ENCODE measurements around the gene CLCN7. TPM values are rescaled to one million over a fixed set of nuclear protein-coding genes. Genes with fewer than 3 reads are reported as not detected.

CLCN7 gene
- total and polyA plus RNA-seq, 2 of the 8 experiments (the other 6 are each of a cell fraction or from before 2014, with no cell fraction given): 38.6 to 81.5 TPM

- CTCF ChIA-PET (ENCODE audit: partially characterized antibody): interaction anchor here (0.5 to 4.0 kb wide), 6 partner anchors 10 to 693 kb away, joined by 3 to 30 read pairs (median 4); no protein-coding TSS in a partner anchor
- WGBS, 2 experiments (ENCODE audit: extremely low coverage in 1 of 2, insufficient coverage in 1 of 2, insufficient read length in 1 of 2, insufficient replicate concordance in 2 of 2, low coverage in 1 of 2, low lambda C conversion rate in 2 of 2, missing lambda C conversion rate in 1 of 2): 85% methylated on average over 4 of the region's 22 CpGs; no CpG with 5 or more reads in 1 of the 2 experiments
Measured at GRCh38 chr16:1437606-1438005, 37.2 kb downstream of the CLCN7 start.

More at GRCh38 chr16:1437606-1438005, 37.2 kb downstream of the CLCN7 start:
- H2AFZ ChIP-seq (ENCODE audit: low read length): no peak overlapping the region
- H2AK5ac ChIP-seq (ENCODE audit: low read depth, low read length): no peak overlapping the region
- no peak overlapping the region for H3K18ac ChIP-seq (ENCODE audit: extremely low read depth, low read length)
- no peaks in the 10 kb centered on the region for H3K36me3 ChIP-seq (ENCODE audit: control insufficient read depth in 2 of 4, insufficient read depth in 4 of 4, low read length in 3 of 4)
- no peak overlapping the region for H2BK15ac ChIP-seq (ENCODE audit: low read length)
- no peak overlapping the region for H2BK12ac ChIP-seq (ENCODE audit: low read depth, low read length)
- H3K4ac ChIP-seq (replicated peaks; ENCODE audit: insufficient read length, low read depth, low read length): no peak overlapping the region
- H2BK5ac ChIP-seq (ENCODE audit: low read depth, low read length): no peak overlapping the region
- no peaks in the 10 kb centered on the region for H4K20me1 ChIP-seq (replicated peaks in 1 of 2; ENCODE audit: control insufficient read depth in 1 of 2, insufficient read depth in 2 of 2, low read length in 2 of 2)
- H3K9ac ChIP-seq (replicated peaks in 1 of 4; ENCODE audit: extremely low read depth in 1 of 4, low read depth in 3 of 4, low read length in 3 of 4): no peak overlapping the region
- H4K91ac ChIP-seq (replicated peaks; ENCODE audit: insufficient read length, low read length): no peak overlapping the region
- no peaks in the 10 kb centered on the region for H3K79me2 ChIP-seq (ENCODE audit: control insufficient read depth in 1 of 2, insufficient read depth in 2 of 2, low read length in 2 of 2)
- H2BK20ac ChIP-seq (ENCODE audit: low read length): no peak overlapping the region
- H3K4me1 ChIP-seq (replicated peaks in 1 of 4; ENCODE audit: control insufficient read depth in 3 of 4, insufficient read depth in 4 of 4, low read length in 3 of 4): no peaks in the 10 kb centered on the region; a peak in 1 of 7 replicates
- H3K79me1 ChIP-seq (ENCODE audit: low read depth, low read length): no peaks in the 10 kb centered on the region
- H3K23me2 ChIP-seq (ENCODE audit: low read depth, low read length): no peaks in the 10 kb centered on the region
- no peak overlapping the region for H2BK120ac ChIP-seq (replicated peaks; ENCODE audit: low read depth, low read length)
- H3K4me2 ChIP-seq (ENCODE audit: insufficient read depth in 1 of 2, low read depth in 2 of 2, low read length in 2 of 2): no peak overlapping the region
- no peak overlapping the region for H4K5ac ChIP-seq (ENCODE audit: insufficient read length, low read depth, low read length)
- H3K4me3 ChIP-seq (ENCODE audit: extremely low read depth in 1 of 4, insufficient read depth in 2 of 4, low read depth in 3 of 4, low read length in 4 of 4): no peak overlapping the region
- H3K27me3 ChIP-seq (replicated peaks in 1 of 4; ENCODE audit: control insufficient read depth in 3 of 4, extremely low read depth in 1 of 4, insufficient read depth in 3 of 4, low read length in 3 of 4): no peaks in the 10 kb centered on the region
- H3K23ac ChIP-seq (ENCODE audit: insufficient read length): no peak overlapping the region
- TF ChIP-seq BRCA1 (IDR thresholded peaks at IDR 0.05; ENCODE audit: low read depth, low read length) (no peak), CHD1 (IDR thresholded peaks at IDR 0.05; ENCODE audit: low read depth, low read length) (no peak), SIN3A (conservative IDR thresholded peaks at IDR 0.05 in 1 of 2, IDR thresholded peaks at IDR 0.05 in 1 of 2; ENCODE audit: low read depth in 1 of 2, low read length in 2 of 2) (no peak), CTCF (IDR thresholded peaks at IDR 0.05; ENCODE audit: control extremely low read depth in 1 of 3, insufficient read depth in 1 of 3, low read depth in 1 of 3, low read length in 3 of 3) (no peak), BACH1 (IDR thresholded peaks at IDR 0.05; ENCODE audit: low read length) (no peak), CTBP2 (IDR thresholded peaks at IDR 0.05; ENCODE audit: borderline replicate concordance, insufficient read depth, insufficient read length, low read length) (no peak), SRF (IDR thresholded peaks at IDR 0.05; ENCODE audit: low read depth, low read length) (no peak), SP4 (IDR thresholded peaks at IDR 0.05; ENCODE audit: low read length) (no peak)
- H3K9me3 ChIP-seq (ENCODE audit: insufficient read depth in 2 of 2, low read depth in 1 of 2, low read length in 1 of 2): no peaks in the 10 kb centered on the region
- no peak overlapping the region for H3K27ac ChIP-seq (ENCODE audit: low read depth, low read length)
- peak overlapping the region; percentile 51; the same call in 1 of the 2 replicates for H4K8ac ChIP-seq (ENCODE audit: extremely low read depth, insufficient read depth, low read length)
- FAIRE-seq (no peak), DNase-seq (ENCODE audit: low read depth in 1 of 2, low spot score in 2 of 2) (no peak)
- POLR2A ChIA-PET (ENCODE audit: partially characterized antibody): interaction anchor here (0.7 to 5.6 kb wide), 5 partner anchors 9 to 318 kb away, joined by 3 to 22 read pairs (median 4); partner anchors contain the start of gene UQCC4
- H3K14ac ChIP-seq (ENCODE audit: insufficient read length): no peak overlapping the region
- no peak overlapping the region for H3K56ac ChIP-seq (replicated peaks; ENCODE audit: insufficient read length, low read depth, low read length)
